ENCODE measurements around the gene SPINK4. TPM values are rescaled to one million over a fixed set of nuclear protein-coding genes. Genes with fewer than 3 reads are reported as not detected.

Gene SPINK4
- total RNA-seq, 1 experiment from 2014 or later, result not detected

DNA sequence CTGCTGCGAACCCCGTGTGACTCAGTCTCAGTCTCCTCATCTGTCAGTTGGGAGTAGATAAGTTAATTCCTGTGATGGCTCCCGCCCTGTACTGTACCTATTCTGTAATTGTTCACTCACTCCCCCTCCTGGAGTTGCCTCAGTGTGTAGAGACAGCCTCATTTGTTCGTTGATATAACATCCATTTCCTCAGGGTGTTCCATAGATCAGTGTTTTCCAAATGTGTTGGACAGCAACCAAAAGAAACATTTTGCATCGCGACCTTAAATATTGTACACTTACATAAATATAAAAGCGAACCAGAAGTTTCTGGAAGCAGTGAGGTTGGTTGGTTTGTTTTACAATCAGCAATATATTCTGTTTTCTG is 51.0 kb downstream of the SPINK4 start:
- no peak overlapping the region for H3K27ac ChIP-seq (ENCODE audit: insufficient read length, low read depth, low read length)
- no peak overlapping the region for H2AFZ ChIP-seq (ENCODE audit: low read length)
- H2BK120ac ChIP-seq (ENCODE audit: low read depth, low read length, poor library complexity, severe bottlenecking), result no peak overlapping the region
- no peak overlapping the region for H3K56ac ChIP-seq (ENCODE audit: insufficient read length, low read depth, low read length)
- no peak overlapping the region for H2BK5ac ChIP-seq (ENCODE audit: insufficient read length, low read length)
- peaks cover 7 to 30% (median 30%) of the 10 kb centered on the region in 3 experiments; a peak in 6 of 7 replicates for H3K36me3 Mint-ChIP-seq (ENCODE audit: insufficient read depth in 1 of 3, low read depth in 3 of 3)
- no CpG with 5 or more reads among the region's 7 CpGs for WGBS (ENCODE audit: extremely low coverage, insufficient read length, low lambda C conversion rate)
- no peak overlapping the region for H3K23ac ChIP-seq (ENCODE audit: insufficient read length, low read depth, low read length)
- no peaks in the 10 kb centered on the region for H3K23me2 ChIP-seq (ENCODE audit: insufficient read length, low read depth, low read length, poor library complexity, severe bottlenecking)
- no peak overlapping the region for H3K4ac ChIP-seq (ENCODE audit: low read depth, low read length)
- H3T11ph ChIP-seq (ENCODE audit: low read length), result no peak overlapping the region
- peaks cover 7% of the 10 kb centered on the region for H3K79me1 ChIP-seq (ENCODE audit: insufficient read depth, low read depth, low read length, poor library complexity, severe bottlenecking)
- H4K8ac ChIP-seq (replicated peaks; ENCODE audit: insufficient read length, low read depth, low read length), result no peak overlapping the region
- no peak overlapping the region for H2BK12ac ChIP-seq (ENCODE audit: insufficient read length, low read depth, low read length)
- H3K4me1 ChIP-seq (ENCODE audit: insufficient read depth, low read length), result 0 out of 2 replicates have a peak, but pooled peaks cover 2% of the 10 kb centered on the region
- peaks cover 0 to 2% of the 10 kb centered on the region in 2 experiments; a peak in 2 of 5 replicates for H3K9me3 Mint-ChIP-seq
- no peak overlapping the region for H2BK15ac ChIP-seq (ENCODE audit: low read depth, low read length)
- no peak overlapping the region for H2BK20ac ChIP-seq (ENCODE audit: low read depth, low read length, poor library complexity, severe bottlenecking)
- H3K79me2 ChIP-seq (ENCODE audit: insufficient read depth, low read length), result peaks cover 15% of the 10 kb centered on the region; the same call in 1 of the 2 replicates
- H3K27me3 ChIP-seq (ENCODE audit: insufficient read depth, low read length), result no peaks in the 10 kb centered on the region
- no peak overlapping the region for H2AK5ac ChIP-seq (ENCODE audit: insufficient read length, low read length)
- H3K9me3 ChIP-seq (ENCODE audit: control insufficient read depth, low read depth, low read length), result no peaks in the 10 kb centered on the region
- peak overlapping the region; percentile 89 for H3K4me2 ChIP-seq (ENCODE audit: insufficient read depth, insufficient read length, low read length)
- H3K18ac ChIP-seq (ENCODE audit: insufficient read length, low read depth, low read length), result no peak overlapping the region
- H4K20me1 ChIP-seq (ENCODE audit: control insufficient read depth, insufficient read depth, insufficient read length), result no peaks in the 10 kb centered on the region
- H4K5ac ChIP-seq (ENCODE audit: insufficient read length, low read depth, low read length), result no peak overlapping the region
- peak overlapping the region; percentile 79 for H3K9ac ChIP-seq (ENCODE audit: extremely low read depth, insufficient read length, low read length)
- no peak overlapping the region for H4K91ac ChIP-seq (ENCODE audit: insufficient read length, low read depth, low read length)
- peak overlapping the region; percentile 96 to 99 for H3K4me3 Mint-ChIP-seq
- no peak for DNase-seq
- H3K14ac ChIP-seq (ENCODE audit: insufficient read depth, low read length), result no peak overlapping the region
- TF ChIP-seq, protein P1, sequence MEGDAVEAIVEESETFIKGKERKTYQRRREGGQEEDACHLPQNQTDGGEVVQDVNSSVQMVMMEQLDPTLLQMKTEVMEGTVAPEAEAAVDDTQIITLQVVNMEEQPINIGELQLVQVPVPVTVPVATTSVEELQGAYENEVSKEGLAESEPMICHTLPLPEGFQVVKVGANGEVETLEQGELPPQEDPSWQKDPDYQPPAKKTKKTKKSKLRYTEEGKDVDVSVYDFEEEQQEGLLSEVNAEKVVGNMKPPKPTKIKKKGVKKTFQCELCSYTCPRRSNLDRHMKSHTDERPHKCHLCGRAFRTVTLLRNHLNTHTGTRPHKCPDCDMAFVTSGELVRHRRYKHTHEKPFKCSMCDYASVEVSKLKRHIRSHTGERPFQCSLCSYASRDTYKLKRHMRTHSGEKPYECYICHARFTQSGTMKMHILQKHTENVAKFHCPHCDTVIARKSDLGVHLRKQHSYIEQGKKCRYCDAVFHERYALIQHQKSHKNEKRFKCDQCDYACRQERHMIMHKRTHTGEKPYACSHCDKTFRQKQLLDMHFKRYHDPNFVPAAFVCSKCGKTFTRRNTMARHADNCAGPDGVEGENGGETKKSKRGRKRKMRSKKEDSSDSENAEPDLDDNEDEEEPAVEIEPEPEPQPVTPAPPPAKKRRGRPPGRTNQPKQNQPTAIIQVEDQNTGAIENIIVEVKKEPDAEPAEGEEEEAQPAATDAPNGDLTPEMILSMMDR (conservative IDR thresholded peaks at IDR 0.05), result no peak
- H3K27ac Mint-ChIP-seq, result peak overlapping the region; percentile 98 to 100 (median 99); a peak in 6 of 7 replicates
- peaks cover 11 to 15% of the 10 kb centered on the region in 2 experiments for H3K4me1 Mint-ChIP-seq
- no peaks in the 10 kb centered on the region for H3K27me3 Mint-ChIP-seq (ENCODE audit: low read depth)
